WTC11 (cell line): Measurements from ENCODE around the gene TBC1D24. TPM values are rescaled to one million over a fixed set of nuclear protein-coding genes. Genes with fewer than 3 reads are reported as not detected.

Experiments
- AFF4 ChIP-seq: sonication (generic); formaldehyde crosslinking; IDR thresholded peaks from 2 replicates; pipeline ENCODE4 v1.8.1; 2023; ENCODE audit warnings: mild to moderate bottlenecking, missing genetic modification reagents, borderline replicate concordance
- AR ChIP-seq: fragments of 250-450 bp; sonication (Bioruptor Pico); IDR thresholded peaks from 2 replicates; pipeline ENCODE4 v1.9.0; 2021; ENCODE audit warnings: mild to moderate bottlenecking
- ARID4B ChIP-seq: sonication (generic); formaldehyde crosslinking; IDR thresholded peaks from 2 replicates; pipeline ENCODE4 v1.8.0; 2023; ENCODE audit warnings: missing genetic modification reagents, mild to moderate bottlenecking, borderline replicate concordance
- E2F1 ChIP-seq: sonication (generic); formaldehyde crosslinking; IDR thresholded peaks from 2 replicates; pipeline ENCODE4 v1.8.0; 2022; ENCODE audit warnings: mild to moderate bottlenecking, missing genetic modification reagents
- E2F4 ChIP-seq: sonication (generic); formaldehyde crosslinking; IDR thresholded peaks from 2 replicates; pipeline ENCODE4 v1.8.1; 2022; ENCODE audit warnings: low read depth, mild to moderate bottlenecking, moderate library complexity, missing genetic modification reagents, borderline replicate concordance
- EMX1 ChIP-seq: fragments of 250-450 bp; sonication (Bioruptor Pico); IDR thresholded peaks from 2 replicates; pipeline ENCODE4 v1.8.0; 2021; ENCODE audit warnings: mild to moderate bottlenecking
- ESRRA ChIP-seq: sonication (generic); formaldehyde crosslinking; IDR thresholded peaks from 2 replicates; pipeline ENCODE4 v1.8.1; 2022; ENCODE audit warnings: mild to moderate bottlenecking, missing genetic modification reagents, borderline replicate concordance
- FOXJ3 ChIP-seq: sonication (generic); formaldehyde crosslinking; IDR thresholded peaks from 2 replicates; pipeline ENCODE4 v1.9.0; 2021; ENCODE audit warnings: missing genetic modification reagents, mild to moderate bottlenecking, borderline replicate concordance
- GRHL2 ChIP-seq: fragments of 250-450 bp; sonication (Bioruptor Pico); IDR thresholded peaks from 2 replicates; pipeline ENCODE4 v1.8.0; 2022; ENCODE audit warnings: mild to moderate bottlenecking, moderate library complexity; ENCODE audit not compliant: insufficient replicate concordance, severe bottlenecking
- HMGA2 ChIP-seq: fragments of 250-450 bp; sonication (Bioruptor Pico); IDR thresholded peaks from 2 replicates; pipeline ENCODE4 v1.4.0; 2021; ENCODE audit warnings: mild to moderate bottlenecking, moderate library complexity
- IRF1 ChIP-seq: sonication (generic); formaldehyde crosslinking; IDR thresholded peaks from 2 replicates; pipeline ENCODE4 v1.8.0; 2023; ENCODE audit warnings: missing genetic modification reagents
- IRF2 ChIP-seq: sonication (generic); formaldehyde crosslinking; IDR thresholded peaks from 2 replicates; pipeline ENCODE4 v1.8.0; 2022; ENCODE audit warnings: low read depth, missing genetic modification reagents, borderline replicate concordance
- NFATC4 ChIP-seq: fragments of 250-450 bp; sonication (Bioruptor Pico); IDR thresholded peaks from 2 replicates; pipeline ENCODE4 v1.9.0; 2021; ENCODE audit warnings: mild to moderate bottlenecking
- NFE2L1 ChIP-seq: sonication (generic); formaldehyde crosslinking; IDR thresholded peaks from 2 replicates; pipeline ENCODE4 v1.8.1; 2023; ENCODE audit warnings: missing genetic modification reagents
- NR1H2 ChIP-seq: sonication (generic); formaldehyde crosslinking; IDR thresholded peaks from 2 replicates; pipeline ENCODE4 v1.9.0; 2021; ENCODE audit warnings: mild to moderate bottlenecking, moderate library complexity, missing genetic modification reagents
- PREB ChIP-seq: sonication (generic); formaldehyde crosslinking; IDR thresholded peaks from 2 replicates; pipeline ENCODE4 v1.8.1; 2022; ENCODE audit warnings: mild to moderate bottlenecking, missing genetic modification reagents, moderate library complexity, borderline replicate concordance
- RORB ChIP-seq: fragments of 250-450 bp; sonication (Bioruptor Pico); IDR thresholded peaks from 2 replicates; pipeline ENCODE4 v1.9.0; 2021; ENCODE audit warnings: mild to moderate bottlenecking
- USF1 ChIP-seq: sonication (generic); formaldehyde crosslinking; IDR thresholded peaks from 2 replicates; pipeline ENCODE4 v1.8.0; 2022; ENCODE audit warnings: mild to moderate bottlenecking, missing genetic modification reagents
- ZBTB21 ChIP-seq: sonication (generic); formaldehyde crosslinking; IDR thresholded peaks from 2 replicates; pipeline ENCODE4 v1.8.1; 2023; ENCODE audit warnings: mild to moderate bottlenecking, missing genetic modification reagents, borderline replicate concordance
- ZNF138 ChIP-seq: sonication (generic); formaldehyde crosslinking; conservative IDR thresholded peaks from 2 replicates; pipeline ENCODE4 v1.8.1; 2022; ENCODE audit warnings: mild to moderate bottlenecking, moderate library complexity, missing genetic modification reagents
- ZNF232 ChIP-seq: sonication (generic); formaldehyde crosslinking; IDR thresholded peaks from 2 replicates; pipeline ENCODE4 v1.8.0; 2022; ENCODE audit warnings: mild to moderate bottlenecking, missing genetic modification reagents
- ZNF671 ChIP-seq: fragments of 250-450 bp; sonication (Bioruptor Pico); IDR thresholded peaks from 2 replicates; pipeline ENCODE4 v1.8.0; 2021; ENCODE audit warnings: mild to moderate bottlenecking
- total RNA-seq: library from RNA; stranded (reverse); gene quantifications from 3 replicates; pipeline ENCODE4 v1.2.3, GENCODE V29; 2021

The TBC1D24 gene
- total RNA-seq, 1 experiment from 2014 or later: 21.0 TPM

GRCh38 chr16:2429034-2429770 lies 45.7 kb upstream of the TBC1D24 start, which contains the start of gene CCNF (continued):
- TF ChIP-seq PREB (CRISPR knock-in tag): 0 out of 2 replicates have a peak, but pooled peaks have one; percentile 62
- no peak for TF ChIP-seq GRHL2 (CRISPR knock-in tag)
- no peak for TF ChIP-seq IRF2 (CRISPR knock-in tag)
- peak; percentile 23; the same call in 1 of the 2 replicates for TF ChIP-seq NR1H2
- peak; percentile 77 for TF ChIP-seq USF1
- no peak for TF ChIP-seq FOXJ3
- 0 out of 2 replicates have a peak, but pooled peaks have one; percentile 65 for TF ChIP-seq NFE2L1
- TF ChIP-seq AR (CRISPR knock-in tag): no peak
- TF ChIP-seq NFATC4 (CRISPR knock-in tag): no peak
- TF ChIP-seq AFF4 (CRISPR knock-in tag): no peak; the same call in 1 of the 2 replicates
- TF ChIP-seq EMX1 (CRISPR knock-in tag): no peak
- peak; percentile 92 for TF ChIP-seq IRF1
- no peak for TF ChIP-seq HMGA2 (CRISPR knock-in tag)
- TF ChIP-seq ZNF232 (CRISPR knock-in tag): no peak
- TF ChIP-seq ZNF138 (CRISPR knock-in tag): no peak
- no peak for TF ChIP-seq ZNF671 (CRISPR knock-in tag)
- no peak; the same call in 1 of the 2 replicates for TF ChIP-seq ARID4B
- peak; percentile 68 for TF ChIP-seq E2F1 (CRISPR knock-in tag)
- TF ChIP-seq ESRRA (CRISPR knock-in tag): no peak
- TF ChIP-seq RORB (CRISPR knock-in tag): no peak
- TF ChIP-seq E2F4: 0 out of 2 replicates have a peak, but pooled peaks have one; percentile 31
- 0 out of 2 replicates have a peak, but pooled peaks have one; percentile 55 for TF ChIP-seq ZBTB21
